Lower leg skin (tissue), 4 donors: ENCODE measurements around the gene SLC16A13. TPM values are rescaled to one million over a fixed set of nuclear protein-coding genes. Genes with fewer than 3 reads are reported as not detected.

Source experiments
- DNase-seq, 2 donors: peaks; one replicate each; pipeline ENCODE4 v3.0.0-alpha.2; 2019; ENCODE audit warnings: low spot score in 2 of 2
- H3K4me3 ChIP-seq: fragments of 200-600 bp; sonication (generic); 2 replicates; pipeline ENCODE4 v1.5.1; 2017; ENCODE audit warnings: mild to moderate bottlenecking, low read depth; ENCODE audit not compliant: poor library complexity, severe bottlenecking
- POLR2A ChIP-seq, 2 donors: fragments of 450-650 bp; IDR thresholded peaks; one replicate each; pipeline ENCODE4 v1.6.1; 2016 to 2017; ENCODE audit warnings: antibody characterized with exemption in 2 of 2, mild to moderate bottlenecking in 1 of 2, moderate library complexity in 1 of 2
- WGBS, 2 donors: methylation state at CpG; one replicate each; pipeline ENCODE4 v1.1.5; 2018; 5-methylcytosine and 5-hydroxymethylcytosine counted together
- intact Hi-C: fragments of 100-400 bp; cut with DNase I; formaldehyde crosslinking; loops from one replicate; pipeline ENCODE4 v1.15.0; 2023; ENCODE audit warnings: low total_unique reads
- total RNA-seq, 4 donors: library from RNA; depleted of rRNA; stranded (reverse); fragments of >200 nt; gene quantifications; one replicate each; pipeline ENCODE4 v1.1.0, GENCODE V29; 2016
- TF ChIP-seq, protein P1 (sequence below), 3 donors: fragments of 450-650 bp; IDR thresholded peaks; one replicate each; pipeline ENCODE4 v1.5.1; 2016; ENCODE audit warnings: antibody characterized with exemption in 3 of 3, mild to moderate bottlenecking in 3 of 3, moderate library complexity in 2 of 3

Gene SLC16A13
- total RNA-seq, 4 donors from 2014 or later: 1.0 to 5.2 (median 2.6) TPM

DNA sequence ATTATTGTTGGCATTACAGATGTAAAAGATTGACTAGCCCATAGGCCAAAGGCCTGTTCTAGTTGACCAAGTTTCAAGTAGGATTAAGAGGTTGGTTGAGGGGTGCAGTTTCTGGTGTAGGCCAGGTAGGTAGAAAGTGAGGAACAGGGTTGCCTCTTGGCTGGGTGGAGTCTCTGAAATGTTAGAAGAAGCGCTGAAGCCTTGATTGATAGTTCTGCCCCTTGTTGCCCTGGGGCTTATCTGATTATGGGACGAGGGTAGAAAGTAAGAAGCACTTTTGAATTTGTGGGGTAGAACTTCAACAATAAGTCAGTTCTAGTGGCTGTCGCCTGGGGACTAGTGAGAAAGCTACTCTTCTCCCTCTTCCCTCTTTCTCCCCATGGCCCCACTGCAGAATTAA, 6.7 kb upstream of the SLC16A13 start:
- TF ChIP-seq, protein P1, sequence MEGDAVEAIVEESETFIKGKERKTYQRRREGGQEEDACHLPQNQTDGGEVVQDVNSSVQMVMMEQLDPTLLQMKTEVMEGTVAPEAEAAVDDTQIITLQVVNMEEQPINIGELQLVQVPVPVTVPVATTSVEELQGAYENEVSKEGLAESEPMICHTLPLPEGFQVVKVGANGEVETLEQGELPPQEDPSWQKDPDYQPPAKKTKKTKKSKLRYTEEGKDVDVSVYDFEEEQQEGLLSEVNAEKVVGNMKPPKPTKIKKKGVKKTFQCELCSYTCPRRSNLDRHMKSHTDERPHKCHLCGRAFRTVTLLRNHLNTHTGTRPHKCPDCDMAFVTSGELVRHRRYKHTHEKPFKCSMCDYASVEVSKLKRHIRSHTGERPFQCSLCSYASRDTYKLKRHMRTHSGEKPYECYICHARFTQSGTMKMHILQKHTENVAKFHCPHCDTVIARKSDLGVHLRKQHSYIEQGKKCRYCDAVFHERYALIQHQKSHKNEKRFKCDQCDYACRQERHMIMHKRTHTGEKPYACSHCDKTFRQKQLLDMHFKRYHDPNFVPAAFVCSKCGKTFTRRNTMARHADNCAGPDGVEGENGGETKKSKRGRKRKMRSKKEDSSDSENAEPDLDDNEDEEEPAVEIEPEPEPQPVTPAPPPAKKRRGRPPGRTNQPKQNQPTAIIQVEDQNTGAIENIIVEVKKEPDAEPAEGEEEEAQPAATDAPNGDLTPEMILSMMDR (IDR thresholded peaks at IDR 0.05): no peak
- TF ChIP-seq POLR2A (IDR thresholded peaks at IDR 0.05): no peak
- intact Hi-C loops: no loop called here
- no peak overlapping the region for H3K4me3 ChIP-seq
- DNase-seq: no peak
- 72 to 77% methylated on average over 3 of the region's 3 CpGs for WGBS, 2 donors

DNA sequence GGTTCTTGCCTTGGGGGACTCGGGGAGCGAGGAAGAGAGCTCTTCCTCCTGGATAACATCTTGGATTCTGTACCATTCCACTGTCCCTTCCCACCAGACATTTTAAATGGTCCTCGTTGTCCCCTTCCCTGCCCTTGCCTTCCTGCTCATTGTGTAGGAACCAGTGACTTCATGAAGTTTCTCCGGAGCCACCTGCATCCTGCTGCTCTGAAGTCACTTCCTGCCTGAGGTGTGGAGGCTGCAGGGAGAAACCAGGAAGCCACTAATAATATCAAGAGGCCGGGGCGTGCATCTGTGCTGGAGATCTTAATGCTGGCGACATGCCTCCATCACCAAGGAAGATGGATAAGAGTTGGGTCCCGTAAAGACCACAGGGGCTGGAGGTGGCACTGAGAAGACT, 6.2 kb upstream of the SLC16A13 start:
- no peak overlapping the region for H3K4me3 ChIP-seq
- intact Hi-C loops: loop anchor here (5.0 kb wide), 1 partner anchor 543 kb away; no protein-coding TSS in a partner anchor
- TF ChIP-seq, protein P1 (IDR thresholded peaks at IDR 0.05): no peak
- no peak for TF ChIP-seq POLR2A (IDR thresholded peaks at IDR 0.05)
- DNase-seq: peak in 1 of 2 donors; percentile 23
- 49 to 63% methylated on average over 8 of the region's 8 CpGs for WGBS, 2 donors

DNA sequence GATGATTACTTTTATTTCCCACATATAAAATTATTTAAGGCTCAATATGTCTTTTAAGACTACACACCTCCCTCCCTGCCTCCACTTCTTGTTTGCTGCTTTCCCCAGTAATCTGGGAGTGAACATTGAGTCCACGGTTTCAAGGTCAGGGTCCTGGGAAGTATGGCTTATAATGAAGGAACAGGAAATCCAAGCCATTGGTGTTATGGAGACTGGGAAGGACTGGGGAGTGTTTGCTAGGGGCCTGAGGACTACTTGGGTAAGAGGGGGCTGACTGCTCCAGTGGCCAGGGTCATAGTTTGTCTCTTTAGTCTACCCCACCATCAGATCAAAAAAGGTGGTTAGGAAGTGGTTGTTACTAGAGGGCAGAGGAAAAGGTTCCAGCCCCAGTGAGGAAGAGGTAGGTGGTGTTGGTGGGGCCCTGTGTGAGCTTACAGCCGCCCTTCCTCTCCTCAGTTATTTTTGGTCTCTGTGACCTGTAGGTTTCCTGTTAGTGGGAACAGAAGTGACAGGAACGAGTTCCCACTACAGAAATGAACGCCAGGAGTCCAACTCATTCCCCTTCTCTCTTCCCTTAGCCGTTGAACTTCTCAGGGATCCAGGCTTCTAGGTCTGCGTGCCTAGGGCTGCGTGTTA, 742 bp upstream of the SLC16A13 start:
- H3K4me3 ChIP-seq: peak overlapping the region; percentile 47
- intact Hi-C loops: loop anchor here (5.0 kb wide), 1 partner anchor 537 kb away; no protein-coding TSS in a partner anchor
- 16% methylated on average over 7 of the region's 7 CpGs for WGBS, 2 donors
- no peak for TF ChIP-seq POLR2A (IDR thresholded peaks at IDR 0.05)
- TF ChIP-seq, protein P1 (IDR thresholded peaks at IDR 0.05): no peak
- no peak for DNase-seq

DNA sequence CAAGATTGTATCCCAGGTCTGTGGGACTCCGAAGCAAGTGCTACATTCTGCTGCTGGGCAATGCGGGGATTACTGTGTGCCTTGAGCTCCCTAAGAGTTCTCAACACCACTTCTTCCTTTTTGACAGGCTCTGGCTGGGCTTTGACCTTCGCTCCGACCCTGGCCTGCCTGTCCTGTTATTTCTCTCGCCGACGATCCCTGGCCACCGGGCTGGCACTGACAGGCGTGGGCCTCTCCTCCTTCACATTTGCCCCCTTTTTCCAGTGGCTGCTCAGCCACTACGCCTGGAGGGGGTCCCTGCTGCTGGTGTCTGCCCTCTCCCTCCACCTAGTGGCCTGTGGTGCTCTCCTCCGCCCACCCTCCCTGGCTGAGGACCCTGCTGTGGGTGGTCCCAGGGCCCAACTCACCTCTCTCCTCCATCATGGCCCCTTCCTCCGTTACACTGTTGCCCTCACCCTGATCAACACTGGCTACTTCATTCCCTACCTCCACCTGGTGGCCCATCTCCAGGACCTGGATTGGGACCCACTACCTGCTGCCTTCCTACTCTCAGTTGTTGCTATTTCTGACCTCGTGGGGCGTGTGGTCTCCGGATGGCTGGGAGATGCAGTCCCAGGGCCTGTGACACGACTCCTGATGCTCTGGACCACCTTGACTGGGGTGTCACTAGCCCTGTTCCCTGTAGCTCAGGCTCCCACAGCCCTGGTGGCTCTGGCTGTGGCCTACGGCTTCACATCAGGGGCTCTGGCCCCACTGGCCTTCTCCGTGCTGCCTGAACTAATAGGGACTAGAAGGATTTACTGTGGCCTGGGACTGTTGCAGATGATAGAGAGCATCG, 2.4 kb downstream of the SLC16A13 start:
- no peak overlapping the region for H3K4me3 ChIP-seq
- DNase-seq: no peak
- intact Hi-C loops: no loop called here
- TF ChIP-seq, protein P1 (IDR thresholded peaks at IDR 0.05): no peak
- no peak for TF ChIP-seq POLR2A (IDR thresholded peaks at IDR 0.05)
- 90 to 91% methylated on average over 19 of the region's 19 CpGs for WGBS, 2 donors

DNA sequence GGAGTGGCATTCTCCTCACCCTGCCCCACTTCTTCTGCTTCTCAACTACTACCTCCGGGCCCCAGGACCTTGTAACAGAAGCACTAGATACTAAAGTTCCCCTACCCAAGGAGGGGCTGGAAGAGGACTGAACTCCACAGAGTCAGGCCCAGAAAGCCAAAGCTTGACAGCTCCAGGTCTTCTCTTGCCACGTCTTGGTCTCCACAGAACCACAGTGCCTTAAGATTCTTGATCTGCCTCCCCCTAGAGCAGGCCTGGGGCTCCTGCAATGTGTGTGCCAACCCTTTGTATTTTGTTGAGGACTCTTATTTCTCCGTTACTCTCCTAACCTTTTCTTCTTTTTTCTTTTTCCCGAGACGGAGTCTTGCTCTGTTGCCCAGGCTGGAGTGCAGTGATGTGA, 4.0 kb downstream of the SLC16A13 start:
- intact Hi-C loops: no loop called here
- WGBS, 2 donors: 91 to 96% methylated on average over 5 of the region's 5 CpGs
- no peak for DNase-seq
- H3K4me3 ChIP-seq: no peak overlapping the region
- TF ChIP-seq POLR2A (IDR thresholded peaks at IDR 0.05): no peak
- TF ChIP-seq, protein P1 (IDR thresholded peaks at IDR 0.05): no peak
